Parathyroid adenoma (tissue), 2 donors: ENCODE measurements around the gene KIFC3.

Source experiments
- H2AFZ ChIP-seq: fragments of 300-600 bp; sonication (generic); one replicate; pipeline ENCODE4 v1.7.0; 2017; ENCODE audit warnings: antibody characterized with exemption, mild to moderate bottlenecking
- H3K27ac ChIP-seq: fragments of 300-600 bp; sonication (generic); one replicate; pipeline ENCODE4 v1.7.0; 2017
- H3K27me3 ChIP-seq: fragments of 300-600 bp; sonication (generic); one replicate; pipeline ENCODE4 v1.7.0; 2017; ENCODE audit warnings: low read length; ENCODE audit not compliant: control insufficient read depth, insufficient read depth
- H3K36me3 ChIP-seq: fragments of 300-600 bp; sonication (generic); one replicate; pipeline ENCODE4 v1.7.0; 2017; ENCODE audit warnings: low read length; ENCODE audit not compliant: control insufficient read depth, insufficient read depth
- H3K4me1 ChIP-seq: fragments of 300-600 bp; sonication (generic); one replicate; pipeline ENCODE4 v1.7.0; 2017; ENCODE audit warnings: control low read depth
- H3K4me2 ChIP-seq: fragments of 300-600 bp; sonication (generic); one replicate; pipeline ENCODE4 v1.7.0; 2017; ENCODE audit warnings: low read length
- H3K4me3 ChIP-seq: fragments of 300-600 bp; sonication (generic); one replicate; pipeline ENCODE4 v1.7.0; 2017; ENCODE audit warnings: low read depth, low read length
- H3K79me2 ChIP-seq: fragments of 300-600 bp; sonication (generic); one replicate; pipeline ENCODE4 v1.7.0; 2017; ENCODE audit warnings: control low read depth
- H3K9ac ChIP-seq: fragments of 300-600 bp; sonication (generic); one replicate; pipeline ENCODE4 v1.7.0; 2017; ENCODE audit warnings: mild to moderate bottlenecking
- H3K9me3 ChIP-seq: fragments of 300-600 bp; sonication (generic); one replicate; pipeline ENCODE4 v1.7.0; 2017; ENCODE audit warnings: low read length; ENCODE audit not compliant: control insufficient read depth
- TF ChIP-seq, protein P1 (sequence below): fragments of 300-600 bp; sonication (generic); IDR thresholded peaks from one replicate; pipeline ENCODE4 v1.7.0; 2017; ENCODE audit warnings: antibody characterized with exemption, mild to moderate bottlenecking
- donor health status: primary hyperparathyroidism.

The KIFC3 gene

DNA sequence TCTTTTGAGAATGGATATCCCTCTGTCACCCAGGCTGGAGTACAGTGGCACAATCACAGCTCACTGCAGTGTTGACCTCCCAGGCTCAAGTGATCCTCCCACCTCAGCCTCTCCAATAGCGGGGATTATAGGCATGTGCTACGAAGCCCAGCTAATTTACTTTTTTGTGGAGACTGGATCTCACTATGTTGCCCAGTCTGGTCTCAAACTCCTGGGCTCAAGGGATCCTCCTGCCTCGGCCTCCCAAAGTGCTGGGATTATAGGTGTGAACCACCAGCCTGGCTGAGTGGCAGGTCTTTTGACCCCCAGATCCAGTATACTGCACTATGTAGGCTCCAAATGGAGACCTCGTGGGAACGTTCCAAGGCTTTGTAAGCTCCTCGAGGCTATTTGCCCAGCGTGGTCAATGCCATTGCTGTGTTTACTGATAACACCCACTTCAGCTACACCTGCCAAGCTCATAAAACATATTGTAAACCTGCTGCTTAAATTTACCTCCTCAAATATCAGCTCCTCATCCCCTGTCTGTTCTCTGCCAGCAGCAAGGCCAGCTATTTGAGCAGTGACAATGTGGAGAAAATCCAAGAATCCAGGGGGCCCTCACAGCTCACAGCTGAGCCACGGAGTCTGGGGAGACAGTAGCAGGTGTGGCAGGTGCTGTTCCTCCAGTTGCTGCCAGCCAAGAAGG is 16.2 kb upstream of the KIFC3 start:
- TF ChIP-seq, protein P1, sequence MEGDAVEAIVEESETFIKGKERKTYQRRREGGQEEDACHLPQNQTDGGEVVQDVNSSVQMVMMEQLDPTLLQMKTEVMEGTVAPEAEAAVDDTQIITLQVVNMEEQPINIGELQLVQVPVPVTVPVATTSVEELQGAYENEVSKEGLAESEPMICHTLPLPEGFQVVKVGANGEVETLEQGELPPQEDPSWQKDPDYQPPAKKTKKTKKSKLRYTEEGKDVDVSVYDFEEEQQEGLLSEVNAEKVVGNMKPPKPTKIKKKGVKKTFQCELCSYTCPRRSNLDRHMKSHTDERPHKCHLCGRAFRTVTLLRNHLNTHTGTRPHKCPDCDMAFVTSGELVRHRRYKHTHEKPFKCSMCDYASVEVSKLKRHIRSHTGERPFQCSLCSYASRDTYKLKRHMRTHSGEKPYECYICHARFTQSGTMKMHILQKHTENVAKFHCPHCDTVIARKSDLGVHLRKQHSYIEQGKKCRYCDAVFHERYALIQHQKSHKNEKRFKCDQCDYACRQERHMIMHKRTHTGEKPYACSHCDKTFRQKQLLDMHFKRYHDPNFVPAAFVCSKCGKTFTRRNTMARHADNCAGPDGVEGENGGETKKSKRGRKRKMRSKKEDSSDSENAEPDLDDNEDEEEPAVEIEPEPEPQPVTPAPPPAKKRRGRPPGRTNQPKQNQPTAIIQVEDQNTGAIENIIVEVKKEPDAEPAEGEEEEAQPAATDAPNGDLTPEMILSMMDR: no peak
- H3K27ac ChIP-seq: no peak overlapping the region
- no peaks in the 10 kb centered on the region for H3K36me3 ChIP-seq
- no peaks in the 10 kb centered on the region for H3K27me3 ChIP-seq
- H3K9me3 ChIP-seq: no peaks in the 10 kb centered on the region
- H3K4me3 ChIP-seq: no peak overlapping the region
- H3K9ac ChIP-seq: no peak overlapping the region
- H3K4me2 ChIP-seq: no peak overlapping the region
- no peaks in the 10 kb centered on the region for H3K79me2 ChIP-seq
- peaks cover 20% of the 10 kb centered on the region for H3K4me1 ChIP-seq
- H2AFZ ChIP-seq: no peak overlapping the region

- peaks cover 14% of the 10 kb centered on the region for H3K4me1 ChIP-seq
- no peaks in the 10 kb centered on the region for H3K79me2 ChIP-seq
- no peaks in the 10 kb centered on the region for H3K9me3 ChIP-seq
- no peak overlapping the region for H3K27ac ChIP-seq
- no peak overlapping the region for H2AFZ ChIP-seq
- TF ChIP-seq, protein P1: no peak
- H3K27me3 ChIP-seq: no peaks in the 10 kb centered on the region
- no peaks in the 10 kb centered on the region for H3K36me3 ChIP-seq
- H3K9ac ChIP-seq: no peak overlapping the region
- no peak overlapping the region for H3K4me3 ChIP-seq
- H3K4me2 ChIP-seq: no peak overlapping the region
These were observed 15.4 kb upstream of the KIFC3 start for GRCh38 chr16:57817680-57818079.

DNA sequence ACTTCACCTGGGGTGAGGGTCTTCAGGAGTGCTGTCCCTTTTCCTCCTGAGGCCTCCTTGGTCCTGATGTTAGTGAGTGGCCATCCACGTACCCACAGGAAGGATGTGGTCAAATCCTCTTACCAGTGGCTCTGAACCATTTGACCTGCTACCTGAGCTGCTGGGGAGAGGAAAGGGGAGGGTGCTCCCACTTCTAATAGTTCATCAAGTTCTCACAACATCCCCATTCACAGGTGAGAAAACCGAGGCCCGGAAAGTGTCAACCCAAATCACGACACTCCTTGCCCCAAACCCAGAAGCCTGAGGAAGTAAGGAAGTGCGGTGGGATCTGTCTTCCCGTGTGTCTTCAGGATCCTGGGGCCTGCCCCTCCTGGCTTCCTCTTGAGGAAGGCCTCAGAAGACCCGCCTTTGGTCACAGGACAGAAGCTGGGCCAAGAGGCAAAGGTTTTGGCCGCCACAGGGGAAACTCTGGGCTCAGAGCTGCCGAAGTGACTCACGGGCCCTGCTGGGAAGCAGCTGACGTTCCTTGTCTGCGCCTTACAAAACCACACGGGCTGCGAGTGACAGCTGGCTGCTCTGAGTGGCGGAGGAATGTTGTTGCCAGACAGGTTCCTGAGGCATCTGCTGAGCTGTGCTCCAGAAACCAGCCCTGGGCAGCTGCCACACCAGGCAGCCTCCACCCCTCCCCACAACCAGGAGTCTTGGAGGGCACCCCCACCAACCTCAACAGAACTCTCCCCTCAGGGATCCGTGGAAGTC is 13.9 kb upstream of the KIFC3 start:
- H2AFZ ChIP-seq: peak overlapping the region; percentile 99
- H3K27ac ChIP-seq: peak overlapping the region; percentile 91
- H3K4me1 ChIP-seq: peaks cover 14% of the 10 kb centered on the region
- no peaks in the 10 kb centered on the region for H3K27me3 ChIP-seq
- H3K4me2 ChIP-seq: peak overlapping the region; percentile 38
- peak overlapping the region; percentile 11 for H3K4me3 ChIP-seq
- no peak overlapping the region for H3K9ac ChIP-seq
- TF ChIP-seq, protein P1: no peak
- no peaks in the 10 kb centered on the region for H3K9me3 ChIP-seq
- no peaks in the 10 kb centered on the region for H3K79me2 ChIP-seq
- H3K36me3 ChIP-seq: no peaks in the 10 kb centered on the region

DNA sequence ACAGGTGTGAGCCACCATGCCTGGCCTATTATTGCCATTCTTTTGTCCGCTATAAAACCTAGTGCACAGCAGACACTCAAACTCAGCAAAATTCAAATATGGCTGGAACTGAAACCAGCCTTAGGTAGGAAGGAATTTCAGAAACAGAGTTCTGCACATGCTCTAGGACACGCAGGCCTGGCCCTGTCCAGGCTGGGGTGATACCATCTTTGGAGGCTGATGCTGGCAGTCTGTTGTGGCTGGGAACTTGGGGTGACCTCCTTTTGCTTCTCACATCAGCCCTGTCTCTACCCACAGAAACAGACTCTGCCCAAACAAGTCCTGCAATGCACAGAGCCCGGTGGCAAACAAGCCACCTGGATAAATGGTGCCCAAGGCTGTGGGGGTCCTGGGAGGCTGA is 12.6 kb upstream of the KIFC3 start:
- TF ChIP-seq, protein P1: no peak
- no peak overlapping the region for H2AFZ ChIP-seq
- H3K9ac ChIP-seq: no peak overlapping the region
- peaks cover 23% of the 10 kb centered on the region for H3K4me1 ChIP-seq
- no peaks in the 10 kb centered on the region for H3K36me3 ChIP-seq
- no peaks in the 10 kb centered on the region for H3K79me2 ChIP-seq
- H3K27me3 ChIP-seq: no peaks in the 10 kb centered on the region
- H3K9me3 ChIP-seq: no peaks in the 10 kb centered on the region
- H3K27ac ChIP-seq: no peak overlapping the region
- no peak overlapping the region for H3K4me3 ChIP-seq
- no peak overlapping the region for H3K4me2 ChIP-seq
